ENCODE results near the gene PIAS3.
A peak's percentile ranks its signal among the peaks of the same experiment; 100 is the strongest.

Gene PIAS3

GRCh38 chr1:145858238-145858900 lies 512 bp downstream of the PIAS3 start:
- peak; percentile 18 for TF ChIP-seq CTCF (conservative IDR thresholded peaks at IDR 0.05; ENCODE audit: low read depth, low read length)
- DNase-seq (ENCODE audit: low read depth): no peak
- H3K4me3 ChIP-seq (ENCODE audit: low read length): peak overlapping the region; percentile 74

GRCh38 chr1:145857170-145857569 lies 1.7 kb downstream of the PIAS3 start:
- TF ChIP-seq CTCF (conservative IDR thresholded peaks at IDR 0.05; ENCODE audit: low read depth, low read length): no peak
- no peak for DNase-seq (ENCODE audit: low read depth)
- H3K4me3 ChIP-seq (ENCODE audit: low read length): no peak overlapping the region

- DNase-seq (ENCODE audit: low read depth): no peak
- no peak overlapping the region for H3K4me3 ChIP-seq (ENCODE audit: low read length)
- TF ChIP-seq CTCF (conservative IDR thresholded peaks at IDR 0.05; ENCODE audit: low read depth, low read length): peak; percentile 29
Observed at GRCh38 chr1:145855426-145855948, 3.4 kb downstream of the PIAS3 start.

DNA sequence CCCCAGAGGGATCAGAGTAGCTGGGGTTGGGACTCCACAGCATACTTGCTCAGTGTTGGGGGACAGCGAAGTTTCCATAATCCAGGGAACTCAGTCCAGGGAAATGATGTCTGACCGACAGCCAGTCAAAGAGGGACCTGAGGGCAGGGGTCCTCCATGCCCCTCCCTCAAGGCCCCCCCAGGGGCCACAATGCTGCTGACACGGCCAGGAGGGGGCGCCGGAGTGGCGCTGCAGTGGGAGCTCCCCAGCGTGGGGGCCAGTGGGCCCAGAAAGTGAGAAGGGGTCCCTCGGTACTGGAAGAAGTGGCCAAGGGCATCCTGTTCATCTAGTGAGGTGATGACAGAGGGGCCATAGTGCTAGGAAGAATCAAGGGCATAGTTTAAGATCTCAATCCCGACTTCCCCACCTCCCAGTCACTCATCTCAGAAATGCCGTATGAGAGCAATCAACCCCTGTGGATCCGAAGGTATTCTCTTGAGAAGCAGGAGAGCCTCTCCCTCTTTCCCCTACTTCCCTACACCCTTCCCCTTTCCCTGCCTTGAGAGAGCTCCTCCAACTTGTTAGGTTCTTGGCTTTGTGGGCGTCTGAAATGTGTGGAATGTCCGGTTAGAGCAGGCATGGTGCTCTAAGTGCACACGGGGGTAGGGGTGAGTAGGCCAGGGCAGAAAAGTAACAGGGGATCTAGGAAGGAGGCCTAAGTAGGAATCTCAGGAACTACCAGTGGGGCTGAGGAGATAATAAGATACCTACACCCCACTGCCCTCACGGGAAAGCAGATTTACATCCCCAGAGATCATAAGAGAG lies 9.3 kb downstream of the PIAS3 start:
- peak; percentile 63 for DNase-seq (ENCODE audit: low read depth)
- TF ChIP-seq CTCF (conservative IDR thresholded peaks at IDR 0.05; ENCODE audit: low read depth, low read length): peak; percentile 51
- H3K4me3 ChIP-seq (ENCODE audit: low read length): no peak overlapping the region

- no peak for TF ChIP-seq CTCF (conservative IDR thresholded peaks at IDR 0.05; ENCODE audit: low read depth, low read length)
- H3K4me3 ChIP-seq (ENCODE audit: low read length): no peak overlapping the region
- DNase-seq (ENCODE audit: low read depth): no peak
Observed at GRCh38 chr1:145847827-145848226, 11.1 kb downstream of the PIAS3 start.

GRCh38 chr1:145846201-145846612 lies 12.7 kb downstream of the PIAS3 start:
- DNase-seq (ENCODE audit: low read depth): no peak
- peak; percentile 69 for TF ChIP-seq CTCF (conservative IDR thresholded peaks at IDR 0.05; ENCODE audit: low read depth, low read length)
- peak overlapping the region; percentile 64 for H3K4me3 ChIP-seq (ENCODE audit: low read length)
